ENCODE results near the gene PAX5. TPM values are rescaled to one million over a fixed set of nuclear protein-coding genes. Genes with fewer than 3 reads are reported as not detected.

PAX5 gene
- total and polyA plus RNA-seq, 9 donors = 0.02 to 0.28 (median 0.05) TPM; not detected in 6

GRCh38 chr9:36928670-36929349 lies 105.3 kb downstream of the PAX5 start:
- no peak overlapping the region for H3K27ac ChIP-seq
- no peaks in the 10 kb centered on the region for H3K27me3 ChIP-seq
- no peaks in the 10 kb centered on the region for H3K9me3 ChIP-seq
- DNase-seq = no peak
- WGBS, 3 donors = 18 to 20% (median 20%) methylated on average over 3 of the region's 3 CpGs
- H3K36me3 ChIP-seq = no peaks in the 10 kb centered on the region
- H3K4me3 ChIP-seq = no peak overlapping the region
- no peaks in the 10 kb centered on the region for H3K4me1 ChIP-seq (ENCODE audit: insufficient read depth)
- intact Hi-C loops (cut with DNase I) = no loop called here
- no peak for TF ChIP-seq EP300 (IDR thresholded peaks at IDR 0.05)
- TF ChIP-seq CTCF (IDR thresholded peaks at IDR 0.05) = no peak
- TF ChIP-seq POLR2A (IDR thresholded peaks at IDR 0.05) = no peak

GRCh38 chr9:36928210-36928609 lies 105.9 kb downstream of the PAX5 start:
- intact Hi-C loops (cut with DNase I) = no loop called here
- 90 to 97% (median 93%) methylated on average over 2 of the region's 2 CpGs for WGBS, 3 donors
- TF ChIP-seq EP300 (IDR thresholded peaks at IDR 0.05) (no peak), CTCF (IDR thresholded peaks at IDR 0.05) (no peak), POLR2A (IDR thresholded peaks at IDR 0.05) (no peak)
- Histone ChIP-seq H3K36me3 (no peaks in the 10 kb centered on the region), H3K4me3 (no peak overlapping the region), H3K27me3 (no peaks in the 10 kb centered on the region), H3K9me3 (no peaks in the 10 kb centered on the region), H3K4me1 (ENCODE audit: insufficient read depth) (no peaks in the 10 kb centered on the region), H3K27ac (no peak overlapping the region)
- DNase-seq = no peak

- no peak for DNase-seq
- TF ChIP-seq POLR2A (IDR thresholded peaks at IDR 0.05) (no peak), CTCF (IDR thresholded peaks at IDR 0.05) (no peak), EP300 (IDR thresholded peaks at IDR 0.05) (no peak)
- WGBS, 3 donors = 37 to 47% (median 40%) methylated on average over 4 of the region's 4 CpGs
- intact Hi-C loops (cut with DNase I) = no loop called here
- H3K4me1 ChIP-seq (ENCODE audit: insufficient read depth) = no peaks in the 10 kb centered on the region
- no peaks in the 10 kb centered on the region for H3K9me3 ChIP-seq
- H3K27ac ChIP-seq = no peak overlapping the region
- H3K4me3 ChIP-seq = no peak overlapping the region
- H3K27me3 ChIP-seq = no peaks in the 10 kb centered on the region
- no peaks in the 10 kb centered on the region for H3K36me3 ChIP-seq
Measured at GRCh38 chr9:36924757-36925432, 109.2 kb downstream of the PAX5 start.

- WGBS, 3 donors = 79 to 81% (median 80%) methylated on average over 4 of the region's 4 CpGs
- intact Hi-C loops (cut with DNase I) = no loop called here
- H3K36me3 ChIP-seq = no peaks in the 10 kb centered on the region
- TF ChIP-seq CTCF (IDR thresholded peaks at IDR 0.05) (no peak), POLR2A (IDR thresholded peaks at IDR 0.05) (no peak), EP300 (IDR thresholded peaks at IDR 0.05) (no peak)
- H3K9me3 ChIP-seq = no peaks in the 10 kb centered on the region
- no peak overlapping the region for H3K27ac ChIP-seq
- no peak for DNase-seq
- H3K4me1 ChIP-seq (ENCODE audit: insufficient read depth) = no peaks in the 10 kb centered on the region
- H3K4me3 ChIP-seq = no peak overlapping the region
- H3K27me3 ChIP-seq = no peaks in the 10 kb centered on the region
Measured at GRCh38 chr9:36924071-36924470, 110.0 kb downstream of the PAX5 start.

All from ovary (tissue), 9 donors.